SK-N-SH treated with all-trans-retinoic acid at 6 μM for 48 hours (cell line): Measurements from ENCODE around the gene FAM110A.
A peak's percentile ranks its signal among the peaks of the same experiment; 100 is the strongest.

Experiments
- ATAC-seq: fragments of 200-7000 bp; cut with Tn5 transposase; 3 replicates; pipeline ENCODE4 v1.9.1; 2020; ENCODE audit warnings: mild to moderate bottlenecking, moderate library complexity
- ARNTL ChIP-seq: fragments of 450-650 bp; formaldehyde crosslinking; IDR thresholded peaks from 2 replicates; pipeline ENCODE4 v1.5.0; 2020; ENCODE audit warnings: low read depth, mild to moderate bottlenecking, moderate library complexity, borderline replicate concordance
- BACH2 ChIP-seq: fragments of 250-450 bp; sonication (Bioruptor Pico); IDR thresholded peaks from 2 replicates; pipeline ENCODE4 v1.9.0; 2021; ENCODE audit warnings: mild to moderate bottlenecking, borderline replicate concordance
- CREB5 ChIP-seq: fragments of 250-450 bp; sonication (Bioruptor Pico); IDR thresholded peaks from 2 replicates; pipeline ENCODE4 v1.5.1; 2020; ENCODE audit warnings: low read depth, mild to moderate bottlenecking, moderate library complexity
- CSDC2 ChIP-seq: fragments of 250-450 bp; sonication (Bioruptor Pico); IDR thresholded peaks from 2 replicates; pipeline ENCODE4 v1.5.0; 2020; ENCODE audit warnings: mild to moderate bottlenecking, moderate library complexity
- CSRNP3 ChIP-seq: fragments of 250-450 bp; sonication (Bioruptor Pico); IDR thresholded peaks from 2 replicates; pipeline ENCODE4 v1.5.1; 2021; ENCODE audit warnings: mild to moderate bottlenecking, moderate library complexity
- ESRRG ChIP-seq: fragments of 250-450 bp; sonication (Bioruptor Pico); IDR thresholded peaks from 2 replicates; pipeline ENCODE4 v1.6.1; 2021; ENCODE audit warnings: mild to moderate bottlenecking
- GLIS3 ChIP-seq: fragments of 250-450 bp; sonication (Bioruptor Pico); IDR thresholded peaks from 2 replicates; pipeline ENCODE4 v1.5.0; 2020; ENCODE audit warnings: mild to moderate bottlenecking, moderate library complexity
- ISL1 ChIP-seq: fragments of 250-450 bp; sonication (Bioruptor Pico); IDR thresholded peaks from 2 replicates; pipeline ENCODE4 v2.1.2; 2022; ENCODE audit warnings: mild to moderate bottlenecking, moderate library complexity
- PATZ1 ChIP-seq: fragments of 250-450 bp; sonication (Bioruptor Pico); IDR thresholded peaks from 2 replicates; pipeline ENCODE4 v1.8.0; 2020; ENCODE audit warnings: mild to moderate bottlenecking, moderate library complexity, borderline replicate concordance
- POU6F1 ChIP-seq: fragments of 250-450 bp; sonication (Bioruptor Pico); IDR thresholded peaks from 2 replicates; pipeline ENCODE4 v1.8.0; 2021; ENCODE audit warnings: low read depth, mild to moderate bottlenecking, moderate library complexity, borderline replicate concordance
- PPARA ChIP-seq: fragments of 250-450 bp; sonication (Bioruptor Pico); IDR thresholded peaks from 2 replicates; pipeline ENCODE4 v1.5.0; 2020; ENCODE audit warnings: mild to moderate bottlenecking, borderline replicate concordance
- RARB ChIP-seq: fragments of 250-450 bp; sonication (Bioruptor Pico); IDR thresholded peaks from 2 replicates; pipeline ENCODE4 v1.8.0; 2021; ENCODE audit warnings: mild to moderate bottlenecking, moderate library complexity
- SNAI2 ChIP-seq: fragments of 250-450 bp; sonication (Bioruptor Pico); IDR thresholded peaks from 2 replicates; pipeline ENCODE4 v1.5.0; 2020; ENCODE audit warnings: mild to moderate bottlenecking, moderate library complexity
- TCF4 ChIP-seq: fragments of 250-450 bp; sonication (Bioruptor Pico); IDR thresholded peaks from 2 replicates; pipeline ENCODE4 v1.8.0; 2021; ENCODE audit warnings: mild to moderate bottlenecking, moderate library complexity, borderline replicate concordance
- TOX ChIP-seq: fragments of 250-450 bp; sonication (Bioruptor Pico); IDR thresholded peaks from 2 replicates; pipeline ENCODE4 v1.8.0; 2021; ENCODE audit warnings: mild to moderate bottlenecking, moderate library complexity, borderline replicate concordance
- TSHZ2 ChIP-seq: fragments of 250-450 bp; sonication (Bioruptor Pico); IDR thresholded peaks from 2 replicates; pipeline ENCODE4 v1.5.0; 2020; ENCODE audit warnings: mild to moderate bottlenecking, moderate library complexity
- ZC3H10 ChIP-seq: fragments of 250-450 bp; sonication (Bioruptor Pico); IDR thresholded peaks from 2 replicates; pipeline ENCODE4 v1.5.1; 2021; ENCODE audit warnings: mild to moderate bottlenecking, moderate library complexity
- ZFP3 ChIP-seq: fragments of 250-450 bp; sonication (Bioruptor Pico); IDR thresholded peaks from 2 replicates; pipeline ENCODE4 v1.5.0; 2020; ENCODE audit warnings: mild to moderate bottlenecking, moderate library complexity
- ZFP30 ChIP-seq: fragments of 450-650 bp; formaldehyde crosslinking; IDR thresholded peaks from 2 replicates; pipeline ENCODE4 v1.5.0; 2022; ENCODE audit warnings: mild to moderate bottlenecking, moderate library complexity
- ZNF565 ChIP-seq: fragments of 450-650 bp; formaldehyde crosslinking; conservative IDR thresholded peaks from 2 replicates; pipeline ENCODE4 v1.5.0; 2020; ENCODE audit warnings: low read depth, mild to moderate bottlenecking, moderate library complexity
- ZNF70 ChIP-seq: fragments of 450-650 bp; formaldehyde crosslinking; IDR thresholded peaks from 2 replicates; pipeline ENCODE4 v1.5.0; 2020; ENCODE audit warnings: mild to moderate bottlenecking, moderate library complexity
- ZNF8 ChIP-seq: fragments of 450-650 bp; formaldehyde crosslinking; IDR thresholded peaks from 2 replicates; pipeline ENCODE4 v1.5.0; 2020; ENCODE audit warnings: mild to moderate bottlenecking, moderate library complexity

FAM110A gene

GRCh38 chr20:855466-856360, 22.2 kb downstream of the FAM110A start:
- TF ChIP-seq ZNF8 (no peak), TCF4 (CRISPR knock-in tag) (no peak), GLIS3 (CRISPR knock-in tag) (no peak), ZC3H10 (no peak), ZFP3 (CRISPR knock-in tag) (no peak), ZNF70 (CRISPR knock-in tag) (no peak), TSHZ2 (CRISPR knock-in tag) (no peak), TOX (no peak), ZFP30 (CRISPR knock-in tag) (no peak), ARNTL (CRISPR knock-in tag) (no peak), ISL1 (CRISPR knock-in tag) (no peak), CREB5 (CRISPR knock-in tag) (no peak), SNAI2 (CRISPR knock-in tag) (no peak), RARB (CRISPR knock-in tag) (no peak), POU6F1 (CRISPR knock-in tag) (no peak), PPARA (CRISPR knock-in tag) (no peak)
- ATAC-seq, result peak; percentile 23

- ATAC-seq, result peak; percentile 93
- TF ChIP-seq POU6F1 (CRISPR knock-in tag), result no peak
- TF ChIP-seq TOX, result no peak
- TF ChIP-seq RARB (CRISPR knock-in tag), result no peak
- TF ChIP-seq BACH2 (CRISPR knock-in tag), result no peak
- no peak for TF ChIP-seq CSDC2 (CRISPR knock-in tag)
- TF ChIP-seq CREB5 (CRISPR knock-in tag), result no peak
- TF ChIP-seq ARNTL (CRISPR knock-in tag), result no peak
- TF ChIP-seq ZFP3 (CRISPR knock-in tag), result no peak
- TF ChIP-seq ZNF8, result no peak
- no peak for TF ChIP-seq TSHZ2 (CRISPR knock-in tag)
- TF ChIP-seq CSRNP3 (CRISPR knock-in tag), result no peak
- TF ChIP-seq ISL1 (CRISPR knock-in tag), result no peak
- TF ChIP-seq PATZ1 (CRISPR knock-in tag), result no peak
- no peak for TF ChIP-seq PPARA (CRISPR knock-in tag)
- no peak for TF ChIP-seq ZNF565 (CRISPR knock-in tag)
- no peak for TF ChIP-seq ZFP30 (CRISPR knock-in tag)
- no peak for TF ChIP-seq ZC3H10
- TF ChIP-seq GLIS3 (CRISPR knock-in tag), result no peak
- no peak for TF ChIP-seq ESRRG (CRISPR knock-in tag)
These were observed 22.9 kb downstream of the FAM110A start for GRCh38 chr20:856361-856775.
